Stomach (tissue), 9 donors: Measurements from ENCODE around the gene MEN1. TPM values are rescaled to one million over a fixed set of nuclear protein-coding genes. Genes with fewer than 3 reads are reported as not detected.
"Not testable (repeated sequence)": the region's sequence is repeated elsewhere in the genome, so short reads cannot be mapped to it uniquely, and the experiment has no call there.

Source experiments
- DNase-seq, 2 donors: peaks; one replicate each; pipeline versions ENCODE4 v3.0.0 to v3.0.0-alpha.2; 2013 to 2019
- H3K27ac ChIP-seq, 5 donors: fragments of 200-600 bp in 4 of 5; sonication (generic) in 4 of 5; one replicate each; pipeline ENCODE4 v1.5.1; 2013 to 2019; ENCODE audit warnings: mild to moderate bottlenecking in 1 of 5, moderate library complexity in 1 of 5
- H3K27me3 ChIP-seq, 3 donors: fragments of 200-600 bp; sonication (generic); one replicate each; pipeline ENCODE4 v1.5.1; 2017 to 2019; ENCODE audit warnings: mixed run types in 1 of 3
- H3K36me3 ChIP-seq, 4 donors: fragments of 200-600 bp; sonication (generic); 1 replicate in 3 of 4; 2 replicates in 1 of 4; pipeline ENCODE4 v1.5.1; 2016 to 2019
- H3K4me1 ChIP-seq, 4 donors: fragments of 200-600 bp; sonication (generic); one replicate each; pipeline ENCODE4 v1.5.1; 2016 to 2019
- H3K4me3 ChIP-seq, 4 donors: fragments of 200-600 bp; sonication (generic) in 3 of 4; one replicate each; pipeline ENCODE4 v1.5.1; 2016 to 2019; ENCODE audit warnings: mild to moderate bottlenecking in 1 of 4
- H3K9me3 ChIP-seq, 4 donors: fragments of 200-600 bp; sonication (generic); one replicate each; pipeline ENCODE4 v1.5.1; 2016 to 2019
- CTCF ChIP-seq, 7 experiments: fragments of 450-650 bp in 4 of 7; fragments of 200-600 bp in 3 of 7; sonication (generic) in 3 of 7; IDR thresholded peaks; one replicate each; pipeline ENCODE4 v1.5.1; 2016 to 2019; ENCODE audit warnings: antibody characterized with exemption in 7 of 7, control low read depth in 2 of 7, mild to moderate bottlenecking in 1 of 7
- EP300 ChIP-seq: sonication (generic); formaldehyde crosslinking; IDR thresholded peaks from one replicate; pipeline ENCODE4 v1.6.1; 2017; ENCODE audit warnings: antibody characterized with exemption
- POLR2A ChIP-seq, 4 donors: fragments of 450-650 bp; IDR thresholded peaks; one replicate each; pipeline ENCODE4 v1.6.1; 2016; ENCODE audit warnings: antibody characterized with exemption in 4 of 4, control low read depth in 2 of 4, mild to moderate bottlenecking in 1 of 4, moderate library complexity in 1 of 4
- POLR2AphosphoS5 ChIP-seq, 3 donors: sonication (generic); formaldehyde crosslinking; IDR thresholded peaks; one replicate each; pipeline ENCODE4 v1.6.1; 2016; ENCODE audit warnings: antibody characterized with exemption in 3 of 3
- WGBS, 5 donors: extraction: QIAGEN DNeasy Blood & Tissue Kit in 3 of 5; methylation state at CpG; one replicate each; pipeline versions ENCODE4 v1.1.5 to v1.1.7; 2013 to 2018; 5-methylcytosine and 5-hydroxymethylcytosine counted together
- intact Hi-C: fragments of 100-400 bp; cut with DNase I; formaldehyde crosslinking; loops from one replicate; pipeline ENCODE4 v1.15.1; 2023; ENCODE audit warnings: low total_unique reads
- polyA plus RNA-seq, 3 donors: library from polyadenylated mRNA; stranded (reverse); fragments of 200-250 nt; gene quantifications; one replicate each; pipeline ENCODE4 v1.2.3, GENCODE V29; 2013
- total RNA-seq, 5 donors: library from RNA; depleted of rRNA; stranded (reverse); fragments of >200 nt; gene quantifications; one replicate each; pipeline versions ENCODE4 v1.1.0 to v1.2.3, GENCODE V29; 2014 to 2016
- donor health status: healthy with polysubstance abuse.
- donor health status: Bipolar disorder and iron deficiency.
- donor health status: healthy.

Gene MEN1
- total and polyA plus RNA-seq, 8 donors = 9.4 to 62.5 (median 15.9) TPM

GRCh38 chr11:64826062-64826461, 15.7 kb upstream of the MEN1 start:
- intact Hi-C loops = no loop called here
- Histone ChIP-seq H3K4me1 (no peaks in the 10 kb centered on the region), H3K27me3 (no peaks in the 10 kb centered on the region), H3K9me3 (no peaks in the 10 kb centered on the region), H3K36me3 (peaks cover 0 to 70% (median 65%) of the 10 kb centered on the region in 4 donors), H3K4me3 (no peak overlapping the region), H3K27ac (no peak overlapping the region)
- DNase-seq = no peak
- WGBS, 5 donors = 81 to 94% (median 89%) methylated on average over 6 to 7 of the region's 7 CpGs
- TF ChIP-seq POLR2A (IDR thresholded peaks at IDR 0.05) (no peak), EP300 (no peak), POLR2AphosphoS5 (IDR thresholded peaks at IDR 0.05) (no peak), CTCF (IDR thresholded peaks at IDR 0.05) (no peak)

- H3K4me3 ChIP-seq = no peak overlapping the region
- H3K36me3 ChIP-seq = peaks cover 0 to 46% (median 43%) of the 10 kb centered on the region in 4 donors
- H3K9me3 ChIP-seq = no peaks in the 10 kb centered on the region
- no peaks in the 10 kb centered on the region for H3K4me1 ChIP-seq
- DNase-seq = no peak
- TF ChIP-seq POLR2A (IDR thresholded peaks at IDR 0.05) (no peak), EP300 (no peak), POLR2AphosphoS5 (IDR thresholded peaks at IDR 0.05) (no peak), CTCF (IDR thresholded peaks at IDR 0.05) (no peak)
- WGBS, 5 donors = 73 to 83% (median 75%) methylated on average over 11 of the region's 11 CpGs
- intact Hi-C loops = no loop called here
- no peak overlapping the region for H3K27ac ChIP-seq
- no peaks in the 10 kb centered on the region for H3K27me3 ChIP-seq
Observed at GRCh38 chr11:64823568-64824119, 13.3 kb upstream of the MEN1 start.

GRCh38 chr11:64817476-64817875, 7.1 kb upstream of the MEN1 start:
- Histone ChIP-seq H3K36me3 (no peaks in the 10 kb centered on the region), H3K27ac (no peak overlapping the region), H3K4me3 (no peak overlapping the region), H3K9me3 (no peaks in the 10 kb centered on the region), H3K4me1 (no peaks in the 10 kb centered on the region), H3K27me3 (no peaks in the 10 kb centered on the region)
- intact Hi-C loops = no loop called here
- 78 to 92% (median 85%) methylated on average over 3 of the region's 3 CpGs for WGBS, 5 donors
- no peak for DNase-seq
- TF ChIP-seq POLR2AphosphoS5 (IDR thresholded peaks at IDR 0.05) = no peak
- TF ChIP-seq EP300 = no peak
- no peak for TF ChIP-seq CTCF (IDR thresholded peaks at IDR 0.05)
- no peak for TF ChIP-seq POLR2A (IDR thresholded peaks at IDR 0.05)

GRCh38 chr11:64815433-64815832, 5.1 kb upstream of the MEN1 start:
- H3K4me1 ChIP-seq, H3K27me3 ChIP-seq, intact Hi-C loops, H3K27ac ChIP-seq, H3K4me3 ChIP-seq, H3K36me3 ChIP-seq, DNase-seq, H3K9me3 ChIP-seq: not testable (repeated sequence)
- 65 to 85% (median 77%) methylated on average over 5 of the region's 5 CpGs for WGBS, 5 donors

- no peaks in the 10 kb centered on the region for H3K27me3 ChIP-seq
- no peak for TF ChIP-seq POLR2AphosphoS5 (IDR thresholded peaks at IDR 0.05)
- TF ChIP-seq POLR2A (IDR thresholded peaks at IDR 0.05) = no peak
- TF ChIP-seq CTCF (IDR thresholded peaks at IDR 0.05) = no peak
- no peak for TF ChIP-seq EP300
- no peaks in the 10 kb centered on the region for H3K9me3 ChIP-seq
- 62 to 75% (median 66%) methylated on average over 7 of the region's 7 CpGs for WGBS, 5 donors
- DNase-seq = no peak
- no peak overlapping the region for H3K4me3 ChIP-seq
- intact Hi-C loops = no loop called here
- no peaks in the 10 kb centered on the region for H3K36me3 ChIP-seq
- peaks cover 1 to 11% (median 6%) of the 10 kb centered on the region in 4 donors for H3K4me1 ChIP-seq
- no peak overlapping the region for H3K27ac ChIP-seq
Observed at GRCh38 chr11:64814712-64815187, 4.4 kb upstream of the MEN1 start.
